H1 (cell line): ENCODE measurements around the gene KIF21A. TPM values are rescaled to one million over a fixed set of nuclear protein-coding genes. Genes with fewer than 3 reads are reported as not detected.

ENCODE experiments used
- CTCF ChIA-PET: fragments of 300-600 bp; sonication (Branson Sonifier 250); formaldehyde crosslinking; loops from one replicate; lab custom pipeline; 2021; ENCODE audit not compliant: partially characterized antibody; lab: Charles Lee
- POLR2A ChIA-PET: fragments of 300-600 bp; sonication (Branson Sonifier 250); formaldehyde crosslinking; loops from one replicate; lab custom pipeline; 2021; ENCODE audit warnings: inconsistent platforms; ENCODE audit not compliant: partially characterized antibody; lab: Charles Lee
- DNase-seq, 2 experiments: peaks; one replicate each; pipeline versions ENCODE4 v3.0.0 to v3.0.0-alpha.2; 2010 to 2022; ENCODE audit warnings: low spot score in 2 of 2, low read depth in 1 of 2, mixed read lengths in 1 of 2
- FAIRE-seq: peaks from 2 replicates; lab custom pipeline; 2011; peaks lifted over from hg19 to GRCh38; lab: Jason Lieb, UNC
- H2AFZ ChIP-seq: 2 replicates; pipeline ENCODE4 v1.8.1; 2012; ENCODE audit warnings: low read length, inconsistent platforms
- H2AK5ac ChIP-seq: 2 replicates; pipeline ENCODE4 v1.6.1; 2013; ENCODE audit warnings: low read depth, low read length
- H2BK120ac ChIP-seq: replicated peaks from 2 replicates; pipeline ENCODE3; 2013; ENCODE audit warnings: low read depth, low read length, inconsistent platforms
- H2BK12ac ChIP-seq: 2 replicates; pipeline ENCODE4 v1.6.1; 2013; ENCODE audit warnings: low read depth, low read length
- H2BK15ac ChIP-seq: 2 replicates; pipeline ENCODE4 v1.6.1; 2013; ENCODE audit warnings: low read length
- H2BK20ac ChIP-seq: 2 replicates; pipeline ENCODE4 v1.6.1; 2013; ENCODE audit warnings: low read length
- H2BK5ac ChIP-seq: 2 replicates; pipeline ENCODE4 v1.6.1; 2013; ENCODE audit warnings: low read depth, low read length
- H3K14ac ChIP-seq: 2 replicates; pipeline ENCODE4 v1.6.1; 2013; ENCODE audit warnings: inconsistent platforms; ENCODE audit not compliant: insufficient read length
- H3K18ac ChIP-seq: 2 replicates; pipeline ENCODE4 v1.6.1; 2013; ENCODE audit warnings: low read length; ENCODE audit errors: extremely low read depth
- H3K23ac ChIP-seq: 2 replicates; pipeline ENCODE4 v1.6.1; 2013; ENCODE audit warnings: inconsistent platforms; ENCODE audit not compliant: insufficient read length
- H3K23me2 ChIP-seq: 2 replicates; pipeline ENCODE4 v1.6.1; 2013; ENCODE audit warnings: low read depth, low read length
- H3K27ac ChIP-seq: 2 replicates; pipeline ENCODE4 v1.6.1; 2011; ENCODE audit warnings: low read depth, low read length, inconsistent platforms
- H3K27me3 ChIP-seq, 4 experiments: replicated peaks in 1 of 4; 1 replicate in 1 of 4; 2 replicates in 3 of 4; pipeline versions ENCODE4 v1.6.1 to v1.8.1; 2011 to 2013; ENCODE audit warnings: low read length in 3 of 4, mild to moderate bottlenecking in 3 of 4, inconsistent platforms in 2 of 4, mixed read lengths in 2 of 4, moderate library complexity in 1 of 4; ENCODE audit not compliant: control insufficient read depth in 3 of 4, insufficient read depth in 3 of 4; ENCODE audit errors: extremely low read depth in 1 of 4
- H3K36me3 ChIP-seq, 4 experiments: 2 replicates each; pipeline versions ENCODE4 v1.6.1 to v1.8.1; 2011 to 2013; ENCODE audit warnings: mild to moderate bottlenecking in 4 of 4, low read length in 3 of 4, moderate library complexity in 2 of 4, control low read depth in 1 of 4, inconsistent platforms in 1 of 4; ENCODE audit not compliant: insufficient read depth in 4 of 4, control insufficient read depth in 2 of 4
- H3K4ac ChIP-seq: replicated peaks from 2 replicates; pipeline ENCODE3; 2013; ENCODE audit warnings: low read length, low read depth, mixed read lengths, inconsistent platforms; ENCODE audit not compliant: insufficient read length
- H3K4me1 ChIP-seq, 4 experiments: replicated peaks in 1 of 4; 1 replicate in 1 of 4; 2 replicates in 3 of 4; pipeline versions ENCODE4 v1.6.1 to v1.8.1; 2011 to 2013; ENCODE audit warnings: low read length in 3 of 4, inconsistent platforms in 2 of 4, mixed read lengths in 1 of 4; ENCODE audit not compliant: insufficient read depth in 4 of 4, control insufficient read depth in 3 of 4
- H3K4me2 ChIP-seq, 2 experiments: 2 replicates each; pipeline versions ENCODE4 v1.6.1 to v1.8.1; 2011 to 2013; ENCODE audit warnings: low read depth in 2 of 2, low read length in 2 of 2, control low read depth in 1 of 2, inconsistent platforms in 1 of 2, mild to moderate bottlenecking in 1 of 2; ENCODE audit not compliant: insufficient read depth in 1 of 2
- H3K4me3 ChIP-seq, 4 experiments: fragments of 200-600, 300-600 bp in 1 of 4; sonication (generic), shearing (Covaris generic), sonication (Bioruptor Twin) in 1 of 4; 2 replicates each; pipeline versions ENCODE4 v1.5.1 to v1.8.1; 2011 to 2016; ENCODE audit warnings: low read length in 4 of 4, low read depth in 3 of 4, control low read depth in 2 of 4, inconsistent platforms in 2 of 4, mild to moderate bottlenecking in 2 of 4, mixed read lengths in 1 of 4, moderate library complexity in 1 of 4; ENCODE audit not compliant: insufficient read depth in 2 of 4; ENCODE audit errors: extremely low read depth in 1 of 4
- H3K56ac ChIP-seq: replicated peaks from 2 replicates; pipeline ENCODE3; 2013; ENCODE audit warnings: low read depth, mild to moderate bottlenecking, mixed read lengths, low read length, inconsistent platforms; ENCODE audit not compliant: insufficient read length
- H3K79me1 ChIP-seq: 2 replicates; pipeline ENCODE4 v1.6.1; 2013; ENCODE audit warnings: low read depth, low read length, control low read depth
- H3K79me2 ChIP-seq, 2 experiments: 2 replicates each; pipeline versions ENCODE4 v1.6.1 to v1.8.1; 2012 to 2013; ENCODE audit warnings: low read length in 2 of 2, mild to moderate bottlenecking in 2 of 2, inconsistent platforms in 1 of 2; ENCODE audit not compliant: insufficient read depth in 2 of 2, control insufficient read depth in 1 of 2
- H3K9ac ChIP-seq, 4 experiments: replicated peaks in 1 of 4; 1 replicate in 1 of 4; 2 replicates in 3 of 4; pipeline versions ENCODE4 v1.6.1 to v1.8.1; 2011 to 2013; ENCODE audit warnings: low read depth in 3 of 4, low read length in 3 of 4, control low read depth in 2 of 4, mild to moderate bottlenecking in 2 of 4, moderate library complexity in 2 of 4, inconsistent platforms in 1 of 4; ENCODE audit errors: extremely low read depth in 1 of 4
- H3K9me3 ChIP-seq, 2 experiments: 2 replicates each; pipeline versions ENCODE4 v1.6.1 to v1.8.1; 2012 to 2013; ENCODE audit warnings: mild to moderate bottlenecking in 2 of 2, moderate library complexity in 2 of 2, control low read depth in 1 of 2, inconsistent platforms in 1 of 2, low read depth in 1 of 2, low read length in 1 of 2, mixed read lengths in 1 of 2; ENCODE audit not compliant: insufficient read depth in 2 of 2
- H4K20me1 ChIP-seq, 2 experiments: replicated peaks in 1 of 2; 2 replicates each; pipeline versions ENCODE3 to v1.8.1; 2011 to 2013; ENCODE audit warnings: inconsistent platforms in 2 of 2, low read length in 2 of 2, mild to moderate bottlenecking in 1 of 2; ENCODE audit not compliant: insufficient read depth in 2 of 2, control insufficient read depth in 1 of 2
- H4K5ac ChIP-seq: 2 replicates; pipeline ENCODE4 v1.6.1; 2013; ENCODE audit warnings: low read length, low read depth, mixed read lengths, inconsistent platforms; ENCODE audit not compliant: insufficient read length
- H4K8ac ChIP-seq: 2 replicates; pipeline ENCODE4 v1.8.0; 2013; ENCODE audit warnings: mild to moderate bottlenecking, moderate library complexity, low read length, inconsistent platforms; ENCODE audit not compliant: insufficient read depth; ENCODE audit errors: extremely low read depth
- H4K91ac ChIP-seq: replicated peaks from 2 replicates; pipeline ENCODE3; 2013; ENCODE audit warnings: low read length, mixed read lengths, inconsistent platforms; ENCODE audit not compliant: insufficient read length
- EP300 ChIP-seq, 2 experiments: IDR thresholded peaks; 1 replicate in 1 of 2; 2 replicates in 1 of 2; pipeline ENCODE4 v1.6.1; 2011 to 2012; ENCODE audit warnings: low read depth in 2 of 2, low read length in 2 of 2, mild to moderate bottlenecking in 2 of 2, borderline replicate concordance in 1 of 2, inconsistent platforms in 1 of 2, moderate library complexity in 1 of 2
- KDM1A ChIP-seq: fragments of 200-600, 300-600 bp; sonication (generic); IDR thresholded peaks from 2 replicates; pipeline ENCODE4 v1.7.1; 2016; ENCODE audit warnings: mild to moderate bottlenecking, low read length, borderline replicate concordance
- MAFK ChIP-seq: IDR thresholded peaks from 2 replicates; pipeline ENCODE4 v1.6.1; 2012; ENCODE audit warnings: low read depth, mild to moderate bottlenecking, improper control_type of control experiment, low read length
- NANOG ChIP-seq: IDR thresholded peaks from 2 replicates; pipeline ENCODE4 v1.6.1; 2011; ENCODE audit warnings: low read length, low read depth, mild to moderate bottlenecking, inconsistent platforms; ENCODE audit not compliant: insufficient read depth, poor library complexity, severe bottlenecking
- NRF1 ChIP-seq: IDR thresholded peaks from 2 replicates; pipeline ENCODE4 v1.6.1; 2011; ENCODE audit warnings: mild to moderate bottlenecking, low read depth, low read length, improper control_type of control experiment
- POLR2AphosphoS5 ChIP-seq: IDR thresholded peaks from 2 replicates; pipeline ENCODE4 v1.6.1; 2011; ENCODE audit warnings: low read depth, low read length
- RBBP5 ChIP-seq: IDR thresholded peaks from 2 replicates; pipeline ENCODE4 v1.7.1; 2012; ENCODE audit warnings: low read depth, mild to moderate bottlenecking, inconsistent platforms, low read length, moderate library complexity, borderline replicate concordance
- RFX5 ChIP-seq: IDR thresholded peaks from 2 replicates; pipeline ENCODE4 v1.6.1; 2011; ENCODE audit warnings: low read depth, low read length, improper control_type of control experiment, borderline replicate concordance
- SP1 ChIP-seq: IDR thresholded peaks from 2 replicates; pipeline ENCODE4 v1.6.1; 2011; ENCODE audit warnings: low read depth, low read length
- TAF7 ChIP-seq: optimal IDR thresholded peaks from 2 replicates; pipeline ENCODE3; 2011; ENCODE audit warnings: low read depth, mild to moderate bottlenecking, inconsistent platforms, low read length, moderate library complexity, borderline replicate concordance
- USF2 ChIP-seq: IDR thresholded peaks from 2 replicates; pipeline ENCODE4 v1.6.1; 2011; ENCODE audit warnings: low read length, improper control_type of control experiment
- WGBS, 2 experiments: shearing (Covaris generic) in 1 of 2; methylation state at CpG; one replicate each; pipeline versions ENCODE4 v1.1.6 to v1.1.7; 2013 to 2015; ENCODE audit warnings: low lambda C conversion rate in 2 of 2, mixed read lengths in 2 of 2, inconsistent platforms in 1 of 2, low coverage in 1 of 2, missing lambda C conversion rate in 1 of 2; ENCODE audit not compliant: insufficient replicate concordance in 2 of 2, insufficient coverage in 1 of 2, insufficient read length in 1 of 2; ENCODE audit errors: extremely low coverage in 1 of 2, missing lambda C conversion rate in 1 of 2; 5-methylcytosine and 5-hydroxymethylcytosine counted together
- polyA plus RNA-seq, 7 experiments: library from polyadenylated mRNA; depleted of rRNA in 3 of 7; stranded (reverse) in 5 of 7; unstranded in 2 of 7; fragments of >200 nt in 5 of 7; fragments of 200-250 nt in 2 of 7; gene quantifications; 1 replicate in 5 of 7; 2 replicates in 1 of 7; 4 replicates in 1 of 7; pipeline versions ENCODE4 v1.2.1 to v1.2.3, GENCODE V29; 2011 to 2013; ENCODE audit warnings: missing spikeins in 2 of 7, mixed read lengths in 2 of 7
- total RNA-seq: library from RNA; stranded (reverse); fragmentation: NEBNext Ultra II Directional; extraction: Animal tissue kit (Norgen Biotek cat#: 25700); gene quantifications from 2 replicates; pipeline ENCODE4 v1.2.1, GENCODE V29; 2021

KIF21A gene
- total and polyA plus RNA-seq, 2 of the 8 experiments (the other 6 are each of a cell fraction or from before 2014, with no cell fraction given): 10.0 to 26.0 TPM

DNA sequence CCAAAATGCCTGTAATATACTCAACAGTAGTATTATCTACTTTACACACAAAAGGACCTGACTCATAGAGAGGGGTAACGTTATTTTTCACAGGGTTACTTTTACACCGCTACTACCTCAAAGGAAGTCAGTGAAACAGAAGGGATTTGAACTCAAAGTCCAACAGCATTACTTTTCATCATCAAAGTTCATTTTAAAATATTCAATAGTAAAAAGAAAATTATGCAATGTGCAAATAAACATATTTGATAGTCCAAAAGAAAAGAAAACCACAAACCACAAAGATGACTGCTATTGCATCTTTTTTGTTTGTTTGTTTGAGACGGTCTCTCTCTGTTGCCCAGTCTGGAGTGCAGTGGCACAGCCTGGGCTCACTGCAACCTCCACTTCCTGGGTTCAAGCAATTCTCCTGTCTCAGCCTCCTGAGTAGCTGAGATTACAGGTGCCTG lies 15.5 kb downstream of the KIF21A start:
- Histone ChIP-seq H3K9me3 (no peaks in the 10 kb centered on the region), H4K5ac (no peak overlapping the region), H2BK12ac (no peak overlapping the region), H2BK15ac (no peak overlapping the region), H3K23me2 (no peaks in the 10 kb centered on the region), H3K14ac (no peak overlapping the region), H3K36me3 (no peaks in the 10 kb centered on the region), H4K20me1 (no peaks in the 10 kb centered on the region), H3K23ac (no peak overlapping the region), H3K27me3 (no peaks in the 10 kb centered on the region), H3K27ac (no peak overlapping the region), H3K4me2 (no peak overlapping the region), H2AK5ac (no peak overlapping the region), H2BK5ac (no peak overlapping the region), H4K8ac (no peak overlapping the region), H3K9ac (no peak overlapping the region), H3K18ac (no peak overlapping the region), H2AFZ (no peak overlapping the region), H3K4me1 (no peaks in the 10 kb centered on the region), H2BK20ac (no peak overlapping the region), H3K4me3 (no peak overlapping the region), H4K91ac (no peak overlapping the region), H3K79me2 (peaks cover 0 to 51% of the 10 kb centered on the region in 2 experiments; a peak in 2 of 4 replicates), H2BK120ac (no peak overlapping the region), H3K56ac (no peak overlapping the region), H3K4ac (no peak overlapping the region), H3K79me1 (no peaks in the 10 kb centered on the region; the same call in 1 of the 2 replicates)
- POLR2A ChIA-PET: interaction anchor here (0.7 kb wide), 1 partner anchor 14 kb away, joined by 3 read pairs; no protein-coding TSS in a partner anchor
- TF ChIP-seq KDM1A (no peak), SP1 (no peak), TAF7 (no peak), NRF1 (no peak), RFX5 (no peak), EP300 (IDR thresholded peaks at IDR 0.05; ENCODE audit: borderline replicate concordance in 1 of 2, low read depth in 2 of 2, low read length in 2 of 2) (no peak), RBBP5 (no peak), MAFK (no peak), USF2 (no peak), NANOG (no peak), POLR2AphosphoS5 (no peak)
- DNase-seq (no peak), FAIRE-seq (no peak)
- WGBS, 2 experiments: 91% methylated on average over 3 of the region's 3 CpGs; no CpG with 5 or more reads in 1 of the 2 experiments
- CTCF ChIA-PET: interaction anchor here (0.6 to 1.4 kb wide), 6 partner anchors 13 to 142 kb away, joined by 3 to 4 read pairs (median 3); no protein-coding TSS in a partner anchor
